ENCODE data around the gene STC2. TPM values are rescaled to one million over a fixed set of nuclear protein-coding genes. Genes with fewer than 3 reads are reported as not detected.

Gene STC2
- total and polyA plus RNA-seq, 2 experiments from 2014 or later = 184 to 330 TPM

DNA sequence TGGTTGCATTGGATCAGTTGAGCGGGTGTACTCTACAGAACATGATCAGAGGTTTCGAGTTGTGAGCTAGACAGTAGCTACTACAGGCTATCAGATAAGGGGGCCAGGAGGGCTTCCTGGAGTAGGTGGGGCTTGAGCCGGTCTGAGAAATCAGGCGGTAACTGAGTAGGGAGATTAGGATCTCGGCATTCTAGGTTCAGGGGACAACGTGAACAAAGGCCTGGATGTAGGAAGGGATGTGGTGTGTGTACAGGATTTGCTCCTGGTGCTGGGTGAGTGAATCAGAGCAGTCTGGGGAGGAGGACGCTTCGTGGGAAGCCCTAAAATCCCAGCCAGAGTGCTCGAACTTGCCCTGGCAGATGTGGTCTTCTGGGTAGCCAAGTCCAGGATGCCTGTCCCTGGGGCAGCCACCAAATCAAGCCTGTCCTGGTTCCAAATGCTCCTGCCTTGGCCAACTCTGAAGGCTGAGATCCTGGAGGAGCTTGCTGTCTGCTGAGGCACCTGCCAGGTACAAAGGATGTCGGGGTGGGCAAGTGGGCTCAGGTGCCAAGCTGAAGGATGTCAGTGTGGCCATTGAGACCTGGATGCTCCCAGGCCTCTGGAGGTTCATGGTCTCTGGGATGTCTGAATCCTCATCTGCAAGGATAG is 33.4 kb downstream of the STC2 start:
- Histone ChIP-seq H4K20me1 (ENCODE audit: insufficient read depth) (no peaks in the 10 kb centered on the region), H2AFZ (peak overlapping the region; percentile 88), H3K4me2 (ENCODE audit: unreplicated experiment) (no peak overlapping the region), H3K27me3 (replicated peaks; ENCODE audit: insufficient read depth) (no peaks in the 10 kb centered on the region), H3K27ac (no peak overlapping the region), H3K9me3 (ENCODE audit: low read depth) (no peaks in the 10 kb centered on the region), H3K4me3 (no peak overlapping the region), H3K36me3 (ENCODE audit: low read depth) (no peaks in the 10 kb centered on the region), H3K9me2 (ENCODE audit: insufficient read depth) (no peaks in the 10 kb centered on the region), H3F3A (ENCODE audit: insufficient read depth) (no peaks in the 10 kb centered on the region), H3K79me2 (ENCODE audit: insufficient read depth) (no peaks in the 10 kb centered on the region), H3K9ac (no peak overlapping the region), H3K4me1 (ENCODE audit: insufficient read depth) (peaks cover 10% of the 10 kb centered on the region; the same call in 1 of the 2 replicates)
- TF ChIP-seq EZH2 (IDR thresholded peaks at IDR 0.05; ENCODE audit: insufficient read depth, poor library complexity, severe bottlenecking) (no peak), EZH2phosphoT487 (IDR thresholded peaks at IDR 0.05; ENCODE audit: insufficient read depth, low read depth) (no peak)
- 77 to 79% methylated on average over 10 of the region's 10 CpGs for WGBS, 2 experiments (ENCODE audit: low coverage in 1 of 2, low lambda C conversion rate in 2 of 2, missing lambda C conversion rate in 2 of 2)
- in situ Hi-C loops (cut with MboI) = loop anchor here (5.0 to 25.0 kb wide), 3 partner anchors 38 to 307 kb away; partner anchors contain the start of gene ATP6V0E1
- no peak for DNase-seq

- H3K27me3 ChIP-seq (replicated peaks; ENCODE audit: insufficient read depth) = no peaks in the 10 kb centered on the region
- H3K27ac ChIP-seq = no peak overlapping the region
- H4K20me1 ChIP-seq (ENCODE audit: insufficient read depth) = no peaks in the 10 kb centered on the region
- no peaks in the 10 kb centered on the region for H3K9me3 ChIP-seq (ENCODE audit: low read depth)
- H3K4me2 ChIP-seq (ENCODE audit: unreplicated experiment) = peak overlapping the region; percentile 80
- peaks cover 10% of the 10 kb centered on the region; the same call in 1 of the 2 replicates for H3K4me1 ChIP-seq (ENCODE audit: insufficient read depth)
- no peaks in the 10 kb centered on the region for H3K9me2 ChIP-seq (ENCODE audit: insufficient read depth)
- peak overlapping the region; percentile 43; the same call in 1 of the 2 replicates for H3K9ac ChIP-seq
- in situ Hi-C loops (cut with MboI) = loop anchor here (5.0 to 25.0 kb wide), 3 partner anchors 38 to 307 kb away; partner anchors contain the start of gene ATP6V0E1
- H3K79me2 ChIP-seq (ENCODE audit: insufficient read depth) = no peaks in the 10 kb centered on the region
- H3K4me3 ChIP-seq = peak overlapping the region; percentile 64
- peak; percentile 87 for DNase-seq
- 16 to 18% methylated on average over 37 of the region's 37 CpGs for WGBS, 2 experiments (ENCODE audit: low coverage in 1 of 2, low lambda C conversion rate in 2 of 2, missing lambda C conversion rate in 2 of 2)
- TF ChIP-seq EZH2phosphoT487 (IDR thresholded peaks at IDR 0.05; ENCODE audit: insufficient read depth, low read depth) (no peak), EZH2 (IDR thresholded peaks at IDR 0.05; ENCODE audit: insufficient read depth, poor library complexity, severe bottlenecking) (no peak)
- no peaks in the 10 kb centered on the region for H3F3A ChIP-seq (ENCODE audit: insufficient read depth)
- H3K36me3 ChIP-seq (ENCODE audit: low read depth) = no peaks in the 10 kb centered on the region
- H2AFZ ChIP-seq = peak overlapping the region; percentile 88
Measured at GRCh38 chr5:173293817-173294672, 34.2 kb downstream of the STC2 start.

DNA sequence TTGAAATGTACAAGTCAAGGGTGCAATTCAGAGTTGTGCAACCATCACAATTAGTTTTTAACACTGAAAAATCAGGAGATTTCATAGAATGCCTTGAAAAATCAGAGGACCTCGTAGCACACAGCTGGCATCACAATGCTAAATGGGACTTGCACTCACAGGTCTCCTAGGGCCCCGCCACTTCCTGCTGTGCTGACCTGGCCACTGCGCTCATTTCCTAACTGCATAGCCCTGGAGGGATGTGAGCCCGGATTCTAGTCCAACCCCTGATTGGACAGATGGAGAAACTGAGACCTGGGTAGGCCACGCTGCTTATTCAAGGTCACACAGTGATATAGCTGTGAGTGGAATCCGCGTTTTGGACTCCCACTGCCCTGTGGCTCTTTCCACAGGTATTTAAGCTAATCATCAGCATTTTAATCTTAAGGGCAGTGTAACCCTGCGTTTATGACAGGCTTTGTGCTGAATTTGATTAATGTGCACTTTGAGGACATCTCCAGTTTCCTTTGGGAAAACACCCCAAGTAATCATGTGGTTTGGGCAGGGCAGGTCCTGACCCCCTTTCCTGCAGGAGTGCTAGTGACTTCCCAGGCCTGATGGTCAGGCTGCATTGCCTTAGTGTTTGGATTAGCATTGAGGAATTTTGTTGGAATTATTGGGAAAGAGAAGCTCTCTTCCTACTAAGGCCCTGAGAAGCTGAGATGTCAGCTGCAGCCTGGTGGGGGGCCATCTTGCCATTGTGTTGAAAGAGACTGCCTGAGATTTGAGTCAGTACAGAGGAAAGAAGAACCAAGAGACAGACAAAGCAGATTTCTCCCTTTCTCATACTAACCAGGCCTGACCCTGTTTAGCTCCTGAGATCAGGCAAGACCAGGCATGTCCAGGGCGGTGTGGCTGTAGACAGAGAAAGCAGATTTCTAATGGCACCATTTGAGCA is 36.2 kb downstream of the STC2 start:
- Histone ChIP-seq H3K4me3 (no peak overlapping the region), H3K27me3 (replicated peaks; ENCODE audit: insufficient read depth) (no peaks in the 10 kb centered on the region), H3K9ac (no peak overlapping the region), H3K79me2 (ENCODE audit: insufficient read depth) (no peaks in the 10 kb centered on the region), H3K9me3 (ENCODE audit: low read depth) (no peaks in the 10 kb centered on the region), H3K27ac (no peak overlapping the region), H2AFZ (peak overlapping the region; percentile 62), H3K9me2 (ENCODE audit: insufficient read depth) (no peaks in the 10 kb centered on the region), H3K4me2 (ENCODE audit: unreplicated experiment) (no peak overlapping the region), H3K4me1 (ENCODE audit: insufficient read depth) (peaks cover 10% of the 10 kb centered on the region; the same call in 1 of the 2 replicates), H3F3A (ENCODE audit: insufficient read depth) (no peaks in the 10 kb centered on the region), H3K36me3 (ENCODE audit: low read depth) (no peaks in the 10 kb centered on the region), H4K20me1 (ENCODE audit: insufficient read depth) (no peaks in the 10 kb centered on the region)
- WGBS, 2 experiments (ENCODE audit: low coverage in 1 of 2, low lambda C conversion rate in 2 of 2, missing lambda C conversion rate in 2 of 2) = 86 to 94% methylated on average over 9 of the region's 9 CpGs
- TF ChIP-seq EZH2 (IDR thresholded peaks at IDR 0.05; ENCODE audit: insufficient read depth, poor library complexity, severe bottlenecking) (no peak), EZH2phosphoT487 (IDR thresholded peaks at IDR 0.05; ENCODE audit: insufficient read depth, low read depth) (no peak)
- DNase-seq = peak; percentile 38
- in situ Hi-C loops (cut with MboI) = loop anchor here (5.0 to 25.0 kb wide), 3 partner anchors 40 to 305 kb away; partner anchors contain the start of gene ATP6V0E1
